HG02884 (cell line): ENCODE measurements around the gene CCDC102B.

ENCODE experiments used
- ATAC-seq: cut with Tn5 transposase; IDR thresholded peaks from one replicate; pipeline ENCODE4 v1.9.1; 2021; ENCODE audit warnings: mild to moderate bottlenecking, moderate library complexity; ENCODE audit not compliant: unreplicated experiment

Gene CCDC102B

DNA sequence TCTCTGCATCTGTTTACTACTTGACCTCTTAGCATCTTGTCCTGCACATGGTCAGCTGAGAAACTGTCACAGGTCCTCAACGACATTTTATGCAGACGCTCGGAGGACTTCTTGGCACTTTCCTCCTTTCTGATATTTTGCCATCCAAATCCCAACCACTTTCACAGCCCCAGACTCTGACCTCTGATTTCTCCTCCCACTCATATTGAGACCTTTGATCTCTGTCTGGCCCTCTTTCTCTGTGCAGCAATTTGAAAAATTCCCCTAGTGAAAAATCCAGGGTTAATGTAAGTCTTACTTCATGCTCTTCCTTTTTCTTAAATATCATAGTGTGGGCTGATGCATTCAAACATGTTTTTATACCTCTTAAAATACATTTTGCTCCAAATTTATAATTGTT lies 273.8 kb downstream of the CCDC102B start:
- ATAC-seq = no peak

DNA sequence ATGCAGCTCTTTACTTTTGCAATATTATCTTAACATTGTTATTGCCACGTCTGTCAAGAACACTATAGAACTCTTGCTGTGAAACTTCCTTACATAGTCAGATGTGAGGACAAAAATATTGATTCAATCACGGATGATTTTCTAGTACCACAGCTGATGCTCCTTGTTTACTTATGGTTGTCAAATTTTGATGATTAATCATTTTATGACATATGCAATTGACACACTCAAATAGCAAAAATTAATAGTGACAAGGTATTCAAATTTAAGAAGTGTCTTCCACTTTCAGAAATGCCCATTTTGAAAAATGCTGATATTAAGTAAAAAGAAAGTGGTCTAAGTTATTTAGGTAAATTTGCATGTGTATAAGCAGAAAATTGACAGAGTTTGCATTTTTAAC lies 284.0 kb downstream of the CCDC102B start:
- ATAC-seq = no peak

DNA sequence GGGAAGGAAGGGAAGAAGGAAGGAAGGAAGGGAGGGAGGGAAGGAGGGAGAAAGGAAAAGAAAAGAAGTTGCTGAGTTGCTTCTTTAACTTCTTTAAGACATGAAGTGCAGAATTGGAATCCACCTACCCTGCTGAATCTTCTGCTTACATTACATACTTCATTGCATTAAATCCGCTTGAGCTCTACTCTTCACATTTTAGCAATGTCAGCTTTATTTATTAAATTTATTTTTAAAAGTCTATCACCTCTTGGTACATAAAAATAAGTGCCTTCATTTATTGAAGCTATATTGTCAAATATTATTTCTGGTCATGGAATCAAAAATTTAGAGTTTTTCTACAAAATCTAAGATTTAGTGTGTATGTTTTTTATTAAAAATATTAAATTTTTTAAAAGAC lies 284.6 kb downstream of the CCDC102B start:
- no peak for ATAC-seq

DNA sequence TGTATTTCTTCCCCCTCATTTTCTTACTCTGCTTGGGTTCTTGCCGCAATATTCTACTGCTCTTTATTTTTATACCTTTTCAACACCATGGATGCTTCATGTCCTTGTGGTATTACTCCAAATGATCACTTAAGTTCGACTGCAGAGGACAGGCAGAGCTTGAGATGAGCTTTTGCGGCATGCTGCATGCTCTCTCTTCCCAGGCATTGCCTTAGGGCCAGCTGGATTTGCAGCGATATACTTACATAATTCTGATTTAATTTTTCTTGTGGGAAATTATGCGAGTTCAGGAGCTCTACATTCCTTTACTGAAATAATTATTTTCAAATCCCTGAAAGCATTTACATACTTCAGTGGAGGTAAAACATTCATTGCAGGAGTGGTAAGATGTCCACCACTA lies 288.1 kb downstream of the CCDC102B start:
- ATAC-seq = no peak

DNA sequence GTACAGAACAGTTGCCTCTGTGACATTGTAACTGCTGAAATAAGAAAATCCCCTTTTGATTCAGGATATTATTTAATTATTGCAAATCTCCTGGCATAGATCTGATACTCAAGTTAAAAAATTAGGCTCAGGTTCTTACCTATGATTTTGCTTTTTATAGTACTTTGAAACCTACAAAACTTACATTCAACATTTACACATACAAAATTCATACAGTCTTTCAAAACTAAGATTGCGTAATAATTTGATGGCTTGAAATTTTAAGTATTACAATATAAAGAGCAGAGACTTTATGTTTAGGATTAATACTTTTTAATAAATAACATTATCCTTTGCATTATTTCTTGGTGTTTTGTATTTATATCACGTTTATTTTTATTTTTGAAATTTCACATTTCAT lies 291.1 kb downstream of the CCDC102B start:
- ATAC-seq = no peak

DNA sequence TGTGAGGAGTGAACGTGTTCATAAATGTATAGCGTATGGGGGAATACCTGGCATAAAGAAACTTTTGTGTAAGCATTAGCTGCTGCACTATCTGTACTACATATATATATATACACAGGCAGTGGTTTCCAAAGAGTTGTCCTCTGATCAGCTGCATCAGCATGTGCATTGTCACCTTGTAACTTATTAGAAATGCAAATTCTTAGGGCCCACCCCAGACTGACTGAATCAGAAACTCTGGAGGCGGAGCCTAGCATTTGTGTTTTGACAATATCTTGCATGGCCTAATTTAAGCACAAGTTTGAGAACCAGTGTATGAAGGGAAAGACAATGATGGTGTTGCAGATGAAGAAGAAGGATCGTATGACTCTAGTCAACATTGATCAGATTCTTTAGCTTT lies 299.5 kb downstream of the CCDC102B start:
- peak; percentile 56 for ATAC-seq

DNA sequence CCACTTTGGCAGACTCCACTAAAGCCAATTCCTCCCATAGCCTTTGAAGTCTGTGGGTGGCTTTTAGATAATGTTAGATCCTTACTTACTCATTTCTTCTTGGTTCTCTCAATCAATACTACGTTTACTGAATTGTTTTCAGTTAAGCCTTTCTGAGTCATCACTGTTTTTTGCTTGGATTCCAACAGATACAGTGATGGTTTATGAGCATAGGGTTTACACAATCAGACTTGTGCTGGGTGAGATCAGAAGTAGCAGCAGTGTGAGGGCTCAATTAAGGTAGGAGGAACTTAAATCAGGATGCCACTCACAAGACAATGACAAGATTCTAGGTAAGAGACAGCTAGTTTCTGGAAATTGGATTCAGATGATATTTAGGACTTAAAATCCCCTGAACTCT lies 305.1 kb downstream of the CCDC102B start:
- no peak for ATAC-seq
